Measurements from ENCODE around the gene SHISA7. TPM values are rescaled to one million over a fixed set of nuclear protein-coding genes. Genes with fewer than 3 reads are reported as not detected.
A peak's percentile ranks its signal among the peaks of the same experiment; 100 is the strongest.

The SHISA7 gene
- total and polyA plus RNA-seq, 4 donors = 1.6 TPM; not detected in 3

DNA sequence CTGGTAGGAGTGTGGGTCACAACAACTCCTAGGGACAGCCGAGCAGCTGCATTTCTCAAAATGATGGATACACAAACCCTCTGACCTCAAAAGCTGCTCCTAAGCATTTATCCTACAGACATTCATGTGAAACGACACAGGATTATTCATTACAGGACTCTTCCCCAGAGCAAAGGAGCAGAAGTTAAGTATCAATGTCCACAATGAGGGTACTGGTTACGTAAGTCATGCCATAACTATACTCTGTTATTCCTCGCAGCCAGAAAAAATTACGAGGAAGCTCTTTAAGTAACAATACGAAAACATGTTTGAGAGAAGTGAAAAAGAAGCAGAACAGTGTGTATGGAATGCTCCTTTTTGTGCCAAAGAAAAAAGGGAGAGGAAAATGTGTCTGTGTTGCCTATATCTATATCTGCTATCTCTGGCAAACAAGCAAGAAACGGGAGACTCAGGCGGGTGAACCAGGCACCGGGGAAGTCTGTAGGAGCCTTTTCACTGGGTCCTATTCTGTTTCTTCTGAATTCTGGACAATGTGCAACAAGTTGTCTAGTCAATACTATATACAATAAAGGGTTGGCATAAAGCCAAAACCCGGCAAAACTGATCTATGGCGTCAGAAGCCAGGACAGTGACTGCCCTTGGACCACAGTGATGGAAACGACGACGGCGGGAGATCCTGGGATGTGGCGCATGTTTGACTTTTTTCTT, 17.0 kb upstream of the SHISA7 start:
- Histone ChIP-seq H3K4me3 (ENCODE audit: low read depth in 1 of 3, low read length in 3 of 3) (peak overlapping the region; percentile 77 to 86 (median 82)), H3K36me3 (ENCODE audit: control insufficient read depth in 4 of 4, insufficient read depth in 3 of 4, low read depth in 1 of 4, low read length in 3 of 4) (peaks cover 0 to 7% (median 2%) of the 10 kb centered on the region in 4 donors), H3K9me3 (ENCODE audit: control insufficient read depth in 4 of 4, low read length in 3 of 4) (no peaks in the 10 kb centered on the region), H3K4me1 (ENCODE audit: control insufficient read depth in 4 of 4, insufficient read depth in 4 of 4, low read length in 3 of 4) (peaks cover 12 to 34% (median 27%) of the 10 kb centered on the region in 4 donors), H3K27ac (ENCODE audit: low read depth in 1 of 2, low read length in 2 of 2) (peak overlapping the region; percentile 52 to 93), H3K9ac (ENCODE audit: low read depth in 1 of 2, low read length in 2 of 2) (no peak overlapping the region), H3K27me3 (ENCODE audit: control insufficient read depth in 4 of 4, insufficient read depth in 4 of 4, low read length in 3 of 4) (no peaks in the 10 kb centered on the region)
- WGBS = 13% methylated on average over 16 of the region's 16 CpGs
- TF ChIP-seq RAD21 (IDR thresholded peaks at IDR 0.05) = peak in 1 of 2 donors; percentile 5
- peak; percentile 57 to 60 for TF ChIP-seq HNF4A (conservative IDR thresholded peaks at IDR 0.05)
- TF ChIP-seq, protein P1, sequence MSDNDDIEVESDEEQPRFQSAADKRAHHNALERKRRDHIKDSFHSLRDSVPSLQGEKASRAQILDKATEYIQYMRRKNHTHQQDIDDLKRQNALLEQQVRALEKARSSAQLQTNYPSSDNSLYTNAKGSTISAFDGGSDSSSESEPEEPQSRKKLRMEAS (IDR thresholded peaks at IDR 0.05) = no peak
- DNase-seq (ENCODE audit: low spot score) = no peak

GRCh38 chr19:55459551-55459949, 16.4 kb upstream of the SHISA7 start:
- DNase-seq (ENCODE audit: low spot score) = no peak
- peak overlapping the region in 2 of 3 donors; percentile 82 to 86 for H3K4me3 ChIP-seq (ENCODE audit: low read depth in 1 of 3, low read length in 3 of 3)

More at GRCh38 chr19:55459551-55459949, 16.4 kb upstream of the SHISA7 start:
- TF ChIP-seq FOXA1 (IDR thresholded peaks at IDR 0.05) (no peak), RAD21 (IDR thresholded peaks at IDR 0.05) (no peak), ZBTB33 (IDR thresholded peaks at IDR 0.05) (no peak), RXRA (IDR thresholded peaks at IDR 0.05) (no peak), YY1 (IDR thresholded peaks at IDR 0.05) (no peak), NR2F2 (IDR thresholded peaks at IDR 0.05) (no peak), FOXA2 (IDR thresholded peaks at IDR 0.05) (no peak), GABPA (IDR thresholded peaks at IDR 0.05 in 1 of 2, conservative IDR thresholded peaks at IDR 0.05 in 1 of 2) (no peak), REST (IDR thresholded peaks at IDR 0.05) (no peak), EGR1 (IDR thresholded peaks at IDR 0.05; ENCODE audit: low read depth in 2 of 2) (no peak)
- 65% methylated on average over 8 of the region's 8 CpGs for WGBS
- H3K27ac ChIP-seq (ENCODE audit: low read depth in 1 of 2, low read length in 2 of 2) = no peak overlapping the region
- H3K9ac ChIP-seq (ENCODE audit: low read depth in 1 of 2, low read length in 2 of 2) = no peak overlapping the region
- peaks cover 12 to 34% (median 27%) of the 10 kb centered on the region in 4 donors for H3K4me1 ChIP-seq (ENCODE audit: control insufficient read depth in 4 of 4, insufficient read depth in 4 of 4, low read length in 3 of 4)
- H3K9me3 ChIP-seq (ENCODE audit: control insufficient read depth in 4 of 4, low read length in 3 of 4) = no peaks in the 10 kb centered on the region
- no peaks in the 10 kb centered on the region for H3K27me3 ChIP-seq (ENCODE audit: control insufficient read depth in 4 of 4, insufficient read depth in 4 of 4, low read length in 3 of 4)
- peaks cover 0 to 7% (median 2%) of the 10 kb centered on the region in 4 donors for H3K36me3 ChIP-seq (ENCODE audit: control insufficient read depth in 4 of 4, insufficient read depth in 3 of 4, low read depth in 1 of 4, low read length in 3 of 4)
